ENCODE measurements around the gene SPG7. TPM values are rescaled to one million over a fixed set of nuclear protein-coding genes. Genes with fewer than 3 reads are reported as not detected.

SPG7 gene
- total RNA-seq, 1 experiment from 2014 or later = 160 TPM

DNA sequence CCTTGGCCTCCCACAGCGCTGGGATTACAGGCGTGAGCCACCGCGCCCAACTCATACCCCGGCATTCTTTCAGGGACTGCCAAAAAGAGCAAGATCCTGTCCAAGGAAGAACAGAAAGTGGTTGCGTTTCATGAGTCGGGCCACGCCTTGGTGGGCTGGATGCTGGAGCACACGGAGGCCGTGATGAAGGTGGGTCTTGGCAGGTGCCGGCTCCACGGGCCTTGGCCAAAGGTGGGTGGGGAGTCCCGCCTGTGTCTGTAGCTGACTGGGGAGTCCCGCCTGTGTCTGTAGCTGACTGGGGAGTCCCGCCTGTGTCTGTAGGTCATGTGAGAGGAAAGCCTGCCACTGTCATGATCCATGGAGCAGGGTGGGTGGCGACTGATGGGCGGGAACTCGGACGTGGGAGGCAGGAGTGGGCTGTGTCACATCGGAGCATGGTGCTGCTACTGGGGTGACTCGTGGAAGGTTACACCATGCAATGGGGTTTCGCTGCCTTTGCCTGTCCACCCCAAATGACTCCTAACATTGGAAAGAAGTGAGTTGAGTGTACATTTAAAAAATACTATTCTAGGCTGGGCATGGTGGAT lies 42.3 kb downstream of the SPG7 start:
- Histone ChIP-seq H3K4me3 (no peak overlapping the region), H3K79me2 (ENCODE audit: low read depth) (no peaks in the 10 kb centered on the region), H2AFZ (no peak overlapping the region), H4K20me1 (ENCODE audit: insufficient read depth) (no peaks in the 10 kb centered on the region), H3K27me3 (ENCODE audit: insufficient read depth, low read depth) (no peaks in the 10 kb centered on the region), H3K4me2 (no peak overlapping the region), H3K9me2 (ENCODE audit: insufficient read depth) (no peaks in the 10 kb centered on the region), H3K27ac (no peak overlapping the region), H3K4me1 (replicated peaks; ENCODE audit: insufficient read depth) (no peaks in the 10 kb centered on the region), H3F3A (ENCODE audit: insufficient read depth, low read depth) (no peaks in the 10 kb centered on the region), H3K36me3 (ENCODE audit: low read depth) (peaks cover 7% of the 10 kb centered on the region; the same call in 1 of the 2 replicates), H3K9me3 (ENCODE audit: insufficient read depth, low read depth) (no peaks in the 10 kb centered on the region)
- ChIA-PET CTCF (interaction anchor here (0.6 kb wide), 1 partner anchor 10 kb away, joined by 3 read pairs; no protein-coding TSS in a partner anchor), POLR2A (ENCODE audit: unreplicated experiment) (no interaction called here)
- no TSS peak for BruUV-seq (replicated peaks)
- no peak for DNase-seq
- TF ChIP-seq, protein P1, sequence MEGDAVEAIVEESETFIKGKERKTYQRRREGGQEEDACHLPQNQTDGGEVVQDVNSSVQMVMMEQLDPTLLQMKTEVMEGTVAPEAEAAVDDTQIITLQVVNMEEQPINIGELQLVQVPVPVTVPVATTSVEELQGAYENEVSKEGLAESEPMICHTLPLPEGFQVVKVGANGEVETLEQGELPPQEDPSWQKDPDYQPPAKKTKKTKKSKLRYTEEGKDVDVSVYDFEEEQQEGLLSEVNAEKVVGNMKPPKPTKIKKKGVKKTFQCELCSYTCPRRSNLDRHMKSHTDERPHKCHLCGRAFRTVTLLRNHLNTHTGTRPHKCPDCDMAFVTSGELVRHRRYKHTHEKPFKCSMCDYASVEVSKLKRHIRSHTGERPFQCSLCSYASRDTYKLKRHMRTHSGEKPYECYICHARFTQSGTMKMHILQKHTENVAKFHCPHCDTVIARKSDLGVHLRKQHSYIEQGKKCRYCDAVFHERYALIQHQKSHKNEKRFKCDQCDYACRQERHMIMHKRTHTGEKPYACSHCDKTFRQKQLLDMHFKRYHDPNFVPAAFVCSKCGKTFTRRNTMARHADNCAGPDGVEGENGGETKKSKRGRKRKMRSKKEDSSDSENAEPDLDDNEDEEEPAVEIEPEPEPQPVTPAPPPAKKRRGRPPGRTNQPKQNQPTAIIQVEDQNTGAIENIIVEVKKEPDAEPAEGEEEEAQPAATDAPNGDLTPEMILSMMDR (conservative IDR thresholded peaks at IDR 0.05) = no peak
- TF ChIP-seq EZH2 (IDR thresholded peaks at IDR 0.05; ENCODE audit: low read depth) = no peak
- intact Hi-C loops (cut with micrococcal nuclease; ENCODE audit: unreplicated experiment) = no loop called here

DNA sequence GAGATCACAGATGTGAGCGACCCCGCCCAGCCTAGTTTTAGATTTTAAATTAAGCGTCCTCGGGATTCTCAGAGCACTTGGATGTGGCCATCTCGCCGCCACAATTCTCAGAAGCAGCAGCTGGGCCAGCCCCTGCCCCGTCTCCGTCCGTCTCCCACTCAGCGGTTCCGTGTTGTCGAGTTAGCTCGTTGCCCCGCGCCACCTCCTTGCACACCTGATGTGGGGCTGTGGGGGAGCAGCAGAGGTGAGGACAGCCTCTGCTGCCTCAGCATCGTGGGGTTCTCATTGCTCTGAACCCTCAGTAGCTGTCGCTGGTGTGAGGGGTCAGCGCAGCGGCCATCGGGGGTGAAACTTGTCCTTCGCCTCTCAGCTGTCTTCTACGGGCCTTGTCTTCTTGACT lies 44.1 kb downstream of the SPG7 start:
- no TSS peak for BruUV-seq (replicated peaks)
- Histone ChIP-seq H3K4me3 (no peak overlapping the region), H3K79me2 (ENCODE audit: low read depth) (no peaks in the 10 kb centered on the region), H3K4me2 (no peak overlapping the region), H3K9me2 (ENCODE audit: insufficient read depth) (no peaks in the 10 kb centered on the region), H2AFZ (no peak overlapping the region), H3K9me3 (ENCODE audit: insufficient read depth, low read depth) (no peaks in the 10 kb centered on the region), H3K4me1 (replicated peaks; ENCODE audit: insufficient read depth) (no peaks in the 10 kb centered on the region), H4K20me1 (ENCODE audit: insufficient read depth) (no peaks in the 10 kb centered on the region), H3F3A (ENCODE audit: insufficient read depth, low read depth) (peaks cover 13% of the 10 kb centered on the region; the same call in 1 of the 2 replicates), H3K27ac (no peak overlapping the region), H3K36me3 (ENCODE audit: low read depth) (peaks cover 8% of the 10 kb centered on the region; the same call in 1 of the 2 replicates), H3K27me3 (ENCODE audit: insufficient read depth, low read depth) (no peaks in the 10 kb centered on the region)
- ChIA-PET CTCF (no interaction called here), POLR2A (ENCODE audit: unreplicated experiment) (no interaction called here)
- TF ChIP-seq, protein P1 (conservative IDR thresholded peaks at IDR 0.05) = no peak
- no peak for TF ChIP-seq EZH2 (IDR thresholded peaks at IDR 0.05; ENCODE audit: low read depth)
- intact Hi-C loops (cut with micrococcal nuclease; ENCODE audit: unreplicated experiment) = no loop called here
- DNase-seq = no peak

DNA sequence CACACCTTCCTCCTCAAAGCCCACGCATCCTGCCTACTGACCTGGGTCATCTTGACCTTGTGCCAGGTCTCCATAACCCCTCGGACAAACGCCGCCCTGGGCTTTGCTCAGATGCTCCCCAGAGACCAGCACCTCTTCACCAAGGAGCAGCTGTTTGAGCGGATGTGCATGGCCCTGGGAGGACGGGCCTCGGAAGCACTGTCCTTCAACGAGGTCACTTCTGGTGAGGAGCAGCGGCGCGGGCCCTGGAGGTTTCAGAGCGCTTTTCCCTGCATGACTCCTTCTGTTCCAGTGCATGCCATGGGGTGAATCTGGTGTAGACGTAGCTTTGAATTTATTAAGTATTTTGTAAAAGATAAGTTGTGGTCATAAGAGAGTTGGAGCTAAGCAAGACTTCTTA lies 44.7 kb downstream of the SPG7 start:
- Histone ChIP-seq H3K9me3 (ENCODE audit: insufficient read depth, low read depth) (no peaks in the 10 kb centered on the region), H3K36me3 (ENCODE audit: low read depth) (peaks cover 8% of the 10 kb centered on the region; the same call in 1 of the 2 replicates), H3K9me2 (ENCODE audit: insufficient read depth) (no peaks in the 10 kb centered on the region), H3K4me3 (no peak overlapping the region), H3K27me3 (ENCODE audit: insufficient read depth, low read depth) (no peaks in the 10 kb centered on the region), H3K4me2 (no peak overlapping the region), H3K4me1 (replicated peaks; ENCODE audit: insufficient read depth) (no peaks in the 10 kb centered on the region), H3K79me2 (ENCODE audit: low read depth) (0 out of 2 replicates have a peak, but pooled peaks cover 4% of the 10 kb centered on the region), H3K27ac (no peak overlapping the region), H2AFZ (no peak overlapping the region), H4K20me1 (ENCODE audit: insufficient read depth) (no peaks in the 10 kb centered on the region), H3F3A (ENCODE audit: insufficient read depth, low read depth) (peaks cover 19% of the 10 kb centered on the region; the same call in 1 of the 2 replicates)
- intact Hi-C loops (cut with micrococcal nuclease; ENCODE audit: unreplicated experiment) = no loop called here
- no peak for TF ChIP-seq EZH2 (IDR thresholded peaks at IDR 0.05; ENCODE audit: low read depth)
- TF ChIP-seq, protein P1 (conservative IDR thresholded peaks at IDR 0.05) = no peak
- ChIA-PET POLR2A (ENCODE audit: unreplicated experiment) (no interaction called here), CTCF (no interaction called here)
- no TSS peak for BruUV-seq (replicated peaks)
- DNase-seq = no peak

Measured in PC-9 (cell line).